Tibial nerve (tissue), 4 donors: ENCODE data around the gene CELF1. TPM values are rescaled to one million over a fixed set of nuclear protein-coding genes. Genes with fewer than 3 reads are reported as not detected.

Experiments
- DNase-seq, 2 donors: peaks; one replicate each; pipeline ENCODE4 v3.0.0-alpha.2; 2019; ENCODE audit warnings: low spot score in 2 of 2
- H3K27ac ChIP-seq, 4 donors: fragments of 200-600 bp; sonication (generic) in 3 of 4; one replicate each; pipeline ENCODE4 v1.5.1; 2017 to 2019; ENCODE audit warnings: mild to moderate bottlenecking in 1 of 4
- H3K27me3 ChIP-seq, 2 donors: fragments of 200-600 bp; sonication (generic) in 1 of 2; one replicate each; pipeline versions ENCODE4 v1.5.1 to v1.6.0; 2017 to 2019
- H3K36me3 ChIP-seq, 3 donors: fragments of 200-600 bp; sonication (generic); one replicate each; pipeline ENCODE4 v1.5.1; 2018 to 2019
- H3K4me1 ChIP-seq, 4 donors: fragments of 200-600 bp; sonication (generic) in 3 of 4; one replicate each; pipeline ENCODE4 v1.5.1; 2017 to 2019
- H3K4me3 ChIP-seq, 4 donors: fragments of 200-600 bp; sonication (generic) in 3 of 4; one replicate each; pipeline ENCODE4 v1.5.1; 2017 to 2019; ENCODE audit warnings: mild to moderate bottlenecking in 1 of 4, moderate library complexity in 1 of 4
- H3K9me3 ChIP-seq, 4 donors: fragments of 200-600 bp; sonication (generic) in 3 of 4; one replicate each; pipeline ENCODE4 v1.5.1; 2017 to 2019
- EP300 ChIP-seq, 2 donors: sonication (generic); formaldehyde crosslinking; IDR thresholded peaks; one replicate each; pipeline ENCODE4 v1.6.1; 2017; ENCODE audit warnings: antibody characterized with exemption in 2 of 2, mild to moderate bottlenecking in 1 of 2
- POLR2A ChIP-seq, 2 donors: fragments of 450-650 bp; IDR thresholded peaks; one replicate each; pipeline ENCODE4 v1.6.1; 2017; ENCODE audit warnings: antibody characterized with exemption in 2 of 2, mild to moderate bottlenecking in 2 of 2, moderate library complexity in 2 of 2
- WGBS, 2 donors: methylation state at CpG; one replicate each; pipeline ENCODE4 v1.1.5; 2018; 5-methylcytosine and 5-hydroxymethylcytosine counted together
- total RNA-seq, 4 donors: library from RNA; depleted of rRNA; stranded (reverse); fragments of >200 nt; gene quantifications; one replicate each; pipeline ENCODE4 v1.1.0, GENCODE V29; 2016
- TF ChIP-seq, protein P1 (sequence below), 5 experiments: fragments of 200-600 bp in 3 of 5; fragments of 450-650 bp in 2 of 5; sonication (generic) in 3 of 5; IDR thresholded peaks; one replicate each; pipeline ENCODE4 v1.5.1; 2016 to 2019; ENCODE audit warnings: antibody characterized with exemption in 5 of 5, mild to moderate bottlenecking in 3 of 5, moderate library complexity in 2 of 5

CELF1 gene
- total RNA-seq, 4 donors from 2014 or later = 70.3 to 144 (median 127) TPM

GRCh38 chr11:47489395-47489755, 63.6 kb downstream of the CELF1 start:
- TF ChIP-seq, protein P1, sequence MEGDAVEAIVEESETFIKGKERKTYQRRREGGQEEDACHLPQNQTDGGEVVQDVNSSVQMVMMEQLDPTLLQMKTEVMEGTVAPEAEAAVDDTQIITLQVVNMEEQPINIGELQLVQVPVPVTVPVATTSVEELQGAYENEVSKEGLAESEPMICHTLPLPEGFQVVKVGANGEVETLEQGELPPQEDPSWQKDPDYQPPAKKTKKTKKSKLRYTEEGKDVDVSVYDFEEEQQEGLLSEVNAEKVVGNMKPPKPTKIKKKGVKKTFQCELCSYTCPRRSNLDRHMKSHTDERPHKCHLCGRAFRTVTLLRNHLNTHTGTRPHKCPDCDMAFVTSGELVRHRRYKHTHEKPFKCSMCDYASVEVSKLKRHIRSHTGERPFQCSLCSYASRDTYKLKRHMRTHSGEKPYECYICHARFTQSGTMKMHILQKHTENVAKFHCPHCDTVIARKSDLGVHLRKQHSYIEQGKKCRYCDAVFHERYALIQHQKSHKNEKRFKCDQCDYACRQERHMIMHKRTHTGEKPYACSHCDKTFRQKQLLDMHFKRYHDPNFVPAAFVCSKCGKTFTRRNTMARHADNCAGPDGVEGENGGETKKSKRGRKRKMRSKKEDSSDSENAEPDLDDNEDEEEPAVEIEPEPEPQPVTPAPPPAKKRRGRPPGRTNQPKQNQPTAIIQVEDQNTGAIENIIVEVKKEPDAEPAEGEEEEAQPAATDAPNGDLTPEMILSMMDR (IDR thresholded peaks at IDR 0.05) = no peak
- TF ChIP-seq EP300 (IDR thresholded peaks at IDR 0.05) (no peak), POLR2A (IDR thresholded peaks at IDR 0.05) (no peak)
- peak overlapping the region in 1 of 4 donors; percentile 8 for H3K27ac ChIP-seq
- 53 to 60% methylated on average over 2 of the region's 2 CpGs for WGBS, 2 donors

GRCh38 chr11:47488674-47489394, 64.1 kb downstream of the CELF1 start:
- Histone ChIP-seq H3K9me3 (no peaks in the 10 kb centered on the region), H3K4me1 (peaks cover 0 to 22% (median 3%) of the 10 kb centered on the region in 4 donors), H3K36me3 (peaks cover 4 to 43% (median 15%) of the 10 kb centered on the region in 3 donors), H3K4me3 (no peak overlapping the region), H3K27ac (peak overlapping the region in 2 of 4 donors; percentile 8 to 10), H3K27me3 (no peaks in the 10 kb centered on the region)
- WGBS, 2 donors = 48 to 70% methylated on average over 6 of the region's 6 CpGs
- TF ChIP-seq, protein P1 (IDR thresholded peaks at IDR 0.05) = no peak
- TF ChIP-seq EP300 (IDR thresholded peaks at IDR 0.05) = no peak
- TF ChIP-seq POLR2A (IDR thresholded peaks at IDR 0.05) = no peak
- no peak for DNase-seq

More at GRCh38 chr11:47489395-47489755, 63.6 kb downstream of the CELF1 start:
- Histone ChIP-seq H3K36me3 (peaks cover 0 to 38% (median 11%) of the 10 kb centered on the region in 3 donors), H3K4me1 (peaks cover 0 to 27% (median 3%) of the 10 kb centered on the region in 4 donors), H3K4me3 (no peak overlapping the region), H3K9me3 (no peaks in the 10 kb centered on the region), H3K27me3 (no peaks in the 10 kb centered on the region)
- no peak for DNase-seq

- H3K27me3 ChIP-seq = no peaks in the 10 kb centered on the region
- H3K36me3 ChIP-seq = peaks cover 4 to 50% (median 22%) of the 10 kb centered on the region in 3 donors
- H3K27ac ChIP-seq = peak overlapping the region in 1 of 4 donors; percentile 10
- no peak overlapping the region for H3K4me3 ChIP-seq
- no peak for DNase-seq
- TF ChIP-seq, protein P1 (IDR thresholded peaks at IDR 0.05) = no peak
- TF ChIP-seq POLR2A (IDR thresholded peaks at IDR 0.05) (no peak), EP300 (IDR thresholded peaks at IDR 0.05) (no peak)
- 73 to 78% methylated on average over 3 of the region's 3 CpGs for WGBS, 2 donors
- H3K4me1 ChIP-seq = peaks cover 0 to 22% (median 3%) of the 10 kb centered on the region in 4 donors
- H3K9me3 ChIP-seq = no peaks in the 10 kb centered on the region
These were observed 64.8 kb downstream of the CELF1 start for GRCh38 chr11:47488111-47488510.

DNA sequence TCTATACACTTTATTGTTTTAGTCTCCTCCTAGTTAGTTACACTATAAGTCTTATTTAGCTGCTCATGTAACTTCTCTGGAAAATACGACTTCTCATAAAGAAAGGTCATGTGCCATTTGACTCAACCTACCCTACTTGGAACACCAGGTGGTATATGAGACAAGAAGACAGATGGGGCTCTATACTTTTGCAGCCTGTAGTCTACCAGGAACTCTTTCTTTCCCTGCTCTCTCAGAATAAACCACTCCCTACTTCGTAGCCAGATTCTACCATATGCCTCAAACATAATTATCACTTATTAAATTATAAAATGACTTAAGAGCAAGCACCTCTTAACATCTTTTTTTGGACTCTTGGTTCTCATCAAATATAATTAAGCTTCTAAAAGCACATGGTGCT, 65.5 kb downstream of the CELF1 start:
- H3K9me3 ChIP-seq = no peaks in the 10 kb centered on the region
- WGBS, 2 donors = 77 to 79% methylated on average over 2 of the region's 2 CpGs
- no peaks in the 10 kb centered on the region for H3K27me3 ChIP-seq
- DNase-seq = no peak
- no peak overlapping the region for H3K4me3 ChIP-seq
- H3K4me1 ChIP-seq = peaks cover 0 to 22% (median 3%) of the 10 kb centered on the region in 4 donors
- TF ChIP-seq EP300 (IDR thresholded peaks at IDR 0.05) = no peak
- TF ChIP-seq POLR2A (IDR thresholded peaks at IDR 0.05) = no peak
- peaks cover 4 to 57% (median 23%) of the 10 kb centered on the region in 3 donors for H3K36me3 ChIP-seq
- H3K27ac ChIP-seq = no peak overlapping the region

- peaks cover 4 to 78% (median 23%) of the 10 kb centered on the region in 3 donors for H3K36me3 ChIP-seq
- WGBS, 2 donors = 89 to 95% methylated on average over 7 of the region's 7 CpGs
- TF ChIP-seq POLR2A (IDR thresholded peaks at IDR 0.05) (no peak), EP300 (IDR thresholded peaks at IDR 0.05) (no peak)
- TF ChIP-seq, protein P1 (IDR thresholded peaks at IDR 0.05) = no peak
- DNase-seq = no peak
- H3K4me1 ChIP-seq = peaks cover 0 to 19% (median 3%) of the 10 kb centered on the region in 4 donors
- H3K27me3 ChIP-seq = no peaks in the 10 kb centered on the region
- no peaks in the 10 kb centered on the region for H3K9me3 ChIP-seq
- no peak overlapping the region for H3K4me3 ChIP-seq
- no peak overlapping the region for H3K27ac ChIP-seq
These were observed 67.8 kb downstream of the CELF1 start for GRCh38 chr11:47485107-47485506.
